Transverse colon (tissue), 4 donors: ENCODE results near the gene TMEM106C.

Source experiments
- EP300 ChIP-seq: sonication (generic); formaldehyde crosslinking; IDR thresholded peaks from one replicate; pipeline ENCODE4 v1.6.1; 2017; ENCODE audit warnings: antibody characterized with exemption, low read depth
- POLR2AphosphoS5 ChIP-seq, 3 donors: sonication (generic); formaldehyde crosslinking; IDR thresholded peaks; one replicate each; pipeline ENCODE4 v1.6.1; 2016; ENCODE audit warnings: antibody characterized with exemption in 3 of 3
- TF ChIP-seq, protein P1 (sequence below), 5 experiments: fragments of 200-600 bp in 3 of 5; fragments of 450-650 bp in 2 of 5; sonication (generic) in 3 of 5; IDR thresholded peaks; 1 replicate in 2 of 5; 2 replicates in 3 of 5; pipeline ENCODE4 v1.5.1; 2016 to 2017; ENCODE audit warnings: antibody characterized with exemption in 5 of 5, inconsistent platforms in 3 of 5, mild to moderate bottlenecking in 2 of 5, moderate library complexity in 1 of 5

DNA sequence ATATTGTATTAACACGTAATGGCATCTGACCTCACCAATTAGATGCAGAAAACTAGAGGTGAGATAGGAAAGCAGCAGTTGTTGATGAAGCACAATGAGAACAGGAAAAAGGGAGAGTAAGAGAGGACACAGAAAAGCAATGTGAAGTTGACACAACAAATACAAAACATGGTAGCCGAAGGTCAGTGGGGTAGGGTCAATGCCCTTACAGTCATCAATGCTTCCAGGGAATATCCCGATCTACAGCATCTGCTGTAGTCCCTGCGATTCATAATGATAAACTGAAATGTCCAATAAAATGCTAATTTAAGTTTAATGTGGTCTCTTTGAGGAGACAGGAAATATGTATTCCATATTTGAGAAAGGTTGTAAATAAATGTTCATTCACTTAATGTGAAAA is 43.8 kb downstream of the TMEM106C start:
- TF ChIP-seq, protein P1, sequence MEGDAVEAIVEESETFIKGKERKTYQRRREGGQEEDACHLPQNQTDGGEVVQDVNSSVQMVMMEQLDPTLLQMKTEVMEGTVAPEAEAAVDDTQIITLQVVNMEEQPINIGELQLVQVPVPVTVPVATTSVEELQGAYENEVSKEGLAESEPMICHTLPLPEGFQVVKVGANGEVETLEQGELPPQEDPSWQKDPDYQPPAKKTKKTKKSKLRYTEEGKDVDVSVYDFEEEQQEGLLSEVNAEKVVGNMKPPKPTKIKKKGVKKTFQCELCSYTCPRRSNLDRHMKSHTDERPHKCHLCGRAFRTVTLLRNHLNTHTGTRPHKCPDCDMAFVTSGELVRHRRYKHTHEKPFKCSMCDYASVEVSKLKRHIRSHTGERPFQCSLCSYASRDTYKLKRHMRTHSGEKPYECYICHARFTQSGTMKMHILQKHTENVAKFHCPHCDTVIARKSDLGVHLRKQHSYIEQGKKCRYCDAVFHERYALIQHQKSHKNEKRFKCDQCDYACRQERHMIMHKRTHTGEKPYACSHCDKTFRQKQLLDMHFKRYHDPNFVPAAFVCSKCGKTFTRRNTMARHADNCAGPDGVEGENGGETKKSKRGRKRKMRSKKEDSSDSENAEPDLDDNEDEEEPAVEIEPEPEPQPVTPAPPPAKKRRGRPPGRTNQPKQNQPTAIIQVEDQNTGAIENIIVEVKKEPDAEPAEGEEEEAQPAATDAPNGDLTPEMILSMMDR (IDR thresholded peaks at IDR 0.05): no peak
- TF ChIP-seq POLR2AphosphoS5 (IDR thresholded peaks at IDR 0.05): no peak
- TF ChIP-seq EP300: no peak
